ENCODE measurements around the gene GRHL1. TPM values are rescaled to one million over a fixed set of nuclear protein-coding genes. Genes with fewer than 3 reads are reported as not detected.

Gene GRHL1
- total and polyA plus RNA-seq, 2 donors (not counting 3 experiments of a cell fraction or from before 2014, with no cell fraction given) = 0.37 to 1.1 TPM

DNA sequence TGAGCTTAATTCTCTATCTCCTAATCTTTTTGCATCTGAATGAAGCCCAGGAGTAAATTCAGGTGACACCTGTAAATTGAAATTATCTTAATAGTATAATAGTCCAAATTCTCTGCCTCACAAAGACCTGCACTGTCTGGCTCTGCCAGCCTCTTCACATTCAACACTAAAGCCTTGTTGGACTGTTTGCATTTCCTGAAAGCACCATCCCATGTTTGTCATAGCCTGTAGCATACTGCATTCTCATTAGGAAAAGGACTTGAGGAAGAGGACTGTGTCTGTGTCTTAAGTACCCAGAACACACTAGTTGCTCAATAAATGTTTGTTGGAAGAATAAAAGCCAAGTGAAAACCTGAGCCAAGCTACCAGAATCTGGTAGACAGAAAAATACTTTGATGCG lies 42.9 kb upstream of the GRHL1 start:
- no peak overlapping the region for H2AFZ ChIP-seq (ENCODE audit: low read depth, low read length)
- ChIA-PET POLR2A (no interaction called here), CTCF (interaction anchor here (1.1 to 2.9 kb wide), 2 partner anchors 95 to 109 kb away, joined by 3 to 15 read pairs; no protein-coding TSS in a partner anchor)
- H3K4me3 ChIP-seq (replicated peaks in 1 of 3; ENCODE audit: insufficient read depth in 1 of 3, low read depth in 1 of 3, low read length in 3 of 3) = no peak overlapping the region
- no peak for DNase-seq (ENCODE audit: low read depth, low spot score)
- H3K9ac ChIP-seq (replicated peaks; ENCODE audit: extremely low read depth, insufficient read depth, low read length) = no peak overlapping the region
- intact Hi-C loops (cut with micrococcal nuclease) (no loop called here), dilution Hi-C loops (cut with MboI; ENCODE audit: extremely low pct_ligation_motif_present, low sequenced_read_pairs) (no loop called here)
- no peaks in the 10 kb centered on the region for H3K79me2 ChIP-seq (ENCODE audit: control insufficient read depth, insufficient read depth, low read length)
- no peaks in the 10 kb centered on the region for H4K20me1 ChIP-seq (replicated peaks; ENCODE audit: control insufficient read depth, extremely low read depth, insufficient read depth, low read length)
- H3K4me2 ChIP-seq (ENCODE audit: insufficient read depth, low read length) = no peak overlapping the region
- no TSS peak for BruUV-seq (replicated peaks)
- no peaks in the 10 kb centered on the region for H3K36me3 ChIP-seq (ENCODE audit: control insufficient read depth in 2 of 2, extremely low read depth in 1 of 2, insufficient read depth in 2 of 2, low read length in 2 of 2)
- no peaks in the 10 kb centered on the region for H3K27me3 ChIP-seq (ENCODE audit: control insufficient read depth in 2 of 2, insufficient read depth in 2 of 2, low read length in 2 of 2)
- H3K4me1 ChIP-seq (ENCODE audit: control insufficient read depth, extremely low read depth, insufficient read depth, low read length) = no peaks in the 10 kb centered on the region
- TF ChIP-seq, protein P1, sequence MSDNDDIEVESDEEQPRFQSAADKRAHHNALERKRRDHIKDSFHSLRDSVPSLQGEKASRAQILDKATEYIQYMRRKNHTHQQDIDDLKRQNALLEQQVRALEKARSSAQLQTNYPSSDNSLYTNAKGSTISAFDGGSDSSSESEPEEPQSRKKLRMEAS (IDR thresholded peaks at IDR 0.05; ENCODE audit: insufficient read depth, insufficient read length) = no peak
- TF ChIP-seq POLR2A (IDR thresholded peaks at IDR 0.05; ENCODE audit: low read depth, low read length) (no peak), GATA2 (IDR thresholded peaks at IDR 0.05; ENCODE audit: insufficient read depth, insufficient read length, low read depth, low read length) (no peak), JUN (IDR thresholded peaks at IDR 0.05; ENCODE audit: borderline replicate concordance, insufficient read depth, insufficient read length, low read depth) (no peak), MYC (IDR thresholded peaks at IDR 0.05; ENCODE audit: low read depth, low read length) (no peak), FOS (IDR thresholded peaks at IDR 0.05; ENCODE audit: borderline replicate concordance, insufficient read depth, low read length) (no peak), POLR2AphosphoS5 (IDR thresholded peaks at IDR 0.05; ENCODE audit: insufficient read depth, low read depth, low read length) (no peak), EZH2 (IDR thresholded peaks at IDR 0.05; ENCODE audit: borderline replicate concordance, low read depth, low read length, severe bottlenecking) (no peak)
- TF ChIP-seq, protein P2, sequence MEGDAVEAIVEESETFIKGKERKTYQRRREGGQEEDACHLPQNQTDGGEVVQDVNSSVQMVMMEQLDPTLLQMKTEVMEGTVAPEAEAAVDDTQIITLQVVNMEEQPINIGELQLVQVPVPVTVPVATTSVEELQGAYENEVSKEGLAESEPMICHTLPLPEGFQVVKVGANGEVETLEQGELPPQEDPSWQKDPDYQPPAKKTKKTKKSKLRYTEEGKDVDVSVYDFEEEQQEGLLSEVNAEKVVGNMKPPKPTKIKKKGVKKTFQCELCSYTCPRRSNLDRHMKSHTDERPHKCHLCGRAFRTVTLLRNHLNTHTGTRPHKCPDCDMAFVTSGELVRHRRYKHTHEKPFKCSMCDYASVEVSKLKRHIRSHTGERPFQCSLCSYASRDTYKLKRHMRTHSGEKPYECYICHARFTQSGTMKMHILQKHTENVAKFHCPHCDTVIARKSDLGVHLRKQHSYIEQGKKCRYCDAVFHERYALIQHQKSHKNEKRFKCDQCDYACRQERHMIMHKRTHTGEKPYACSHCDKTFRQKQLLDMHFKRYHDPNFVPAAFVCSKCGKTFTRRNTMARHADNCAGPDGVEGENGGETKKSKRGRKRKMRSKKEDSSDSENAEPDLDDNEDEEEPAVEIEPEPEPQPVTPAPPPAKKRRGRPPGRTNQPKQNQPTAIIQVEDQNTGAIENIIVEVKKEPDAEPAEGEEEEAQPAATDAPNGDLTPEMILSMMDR (IDR thresholded peaks at IDR 0.05; ENCODE audit: extremely low read depth in 1 of 2, insufficient read depth in 1 of 2, low read depth in 1 of 2, low read length in 2 of 2) = no peak
- H3K9me1 ChIP-seq (replicated peaks; ENCODE audit: control insufficient read depth, extremely low read depth, insufficient read depth, low read length) = no peaks in the 10 kb centered on the region
- no peak overlapping the region for H3K27ac ChIP-seq (ENCODE audit: insufficient read depth, low read depth, low read length)
- H3K9me3 ChIP-seq (replicated peaks; ENCODE audit: control insufficient read depth, insufficient read depth, low read length) = no peaks in the 10 kb centered on the region
- no peak for FAIRE-seq

Measured in endothelial cell of umbilical vein (primary cell).